Jurkat, Clone E6-1 (cell line): Measurements from ENCODE around the gene AP2A2.

Source experiments
- DNase-seq: peaks from one replicate; pipeline ENCODE4 v3.0.0-alpha.2; 2011; ENCODE audit warnings: low read depth, low spot score
- H3K4me3 ChIP-seq: 2 replicates; pipeline ENCODE4 v1.5.1; 2011; ENCODE audit warnings: mild to moderate bottlenecking, low read length, control low read depth, moderate library complexity

Gene AP2A2

DNA sequence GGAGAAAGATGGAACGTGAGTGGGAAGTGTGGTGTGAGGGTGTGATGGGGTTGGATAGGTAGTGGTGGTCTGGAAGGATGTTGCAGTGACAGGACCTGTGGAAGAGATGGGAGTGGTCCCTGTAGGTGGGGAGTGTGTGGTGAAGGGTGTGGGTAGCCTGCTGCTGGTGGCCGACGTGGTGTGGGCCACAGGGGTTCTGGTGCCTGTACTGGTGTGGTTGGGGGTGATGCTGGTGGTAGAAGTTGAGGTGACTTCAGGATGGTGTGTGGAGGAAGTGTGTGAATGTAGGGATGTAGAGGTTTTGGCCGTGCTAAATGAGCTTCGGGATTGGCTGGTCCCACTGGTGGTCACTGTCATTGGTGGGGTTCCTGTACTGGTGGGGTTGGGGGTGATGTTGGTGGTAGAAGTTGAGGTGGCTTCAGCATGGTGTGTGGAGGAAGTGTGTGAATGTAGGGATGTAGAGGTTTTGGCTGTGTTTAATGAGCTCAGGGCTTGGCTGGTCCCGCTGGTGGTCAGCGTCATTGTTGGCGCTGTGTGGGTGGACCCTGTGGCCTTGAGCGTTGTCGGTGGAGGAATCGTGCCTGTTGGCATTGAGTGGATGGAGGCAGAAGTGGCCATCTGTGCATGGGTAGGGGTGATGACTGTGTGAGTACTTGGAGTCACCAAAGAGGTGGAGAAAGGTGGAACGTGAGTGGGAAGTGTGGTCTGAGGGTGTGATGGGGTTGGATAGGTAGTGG is 91.8 kb downstream of the AP2A2 start:
- DNase-seq: no peak
- no peak overlapping the region for H3K4me3 ChIP-seq

DNA sequence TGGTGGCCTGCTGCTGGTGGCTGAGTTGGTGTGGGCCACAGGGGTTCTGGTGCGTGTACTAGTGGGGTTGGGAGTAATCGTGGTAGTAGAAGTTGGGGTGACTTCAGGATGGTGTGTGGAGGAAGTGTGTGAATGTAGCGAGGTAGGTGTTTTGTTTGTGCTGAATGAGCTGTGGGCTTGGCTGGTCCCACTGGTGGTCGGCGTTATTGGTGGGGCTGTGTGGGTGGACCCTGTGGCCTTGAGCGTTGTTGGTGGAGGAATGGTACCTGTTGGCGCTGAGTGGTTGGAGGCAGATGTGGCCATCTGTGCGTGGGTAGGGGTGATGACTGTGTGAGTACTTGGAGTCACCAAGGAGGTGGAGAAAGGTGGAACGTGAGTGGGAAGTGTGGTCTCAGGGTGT is 92.4 kb downstream of the AP2A2 start:
- no peak overlapping the region for H3K4me3 ChIP-seq
- no peak for DNase-seq

DNA sequence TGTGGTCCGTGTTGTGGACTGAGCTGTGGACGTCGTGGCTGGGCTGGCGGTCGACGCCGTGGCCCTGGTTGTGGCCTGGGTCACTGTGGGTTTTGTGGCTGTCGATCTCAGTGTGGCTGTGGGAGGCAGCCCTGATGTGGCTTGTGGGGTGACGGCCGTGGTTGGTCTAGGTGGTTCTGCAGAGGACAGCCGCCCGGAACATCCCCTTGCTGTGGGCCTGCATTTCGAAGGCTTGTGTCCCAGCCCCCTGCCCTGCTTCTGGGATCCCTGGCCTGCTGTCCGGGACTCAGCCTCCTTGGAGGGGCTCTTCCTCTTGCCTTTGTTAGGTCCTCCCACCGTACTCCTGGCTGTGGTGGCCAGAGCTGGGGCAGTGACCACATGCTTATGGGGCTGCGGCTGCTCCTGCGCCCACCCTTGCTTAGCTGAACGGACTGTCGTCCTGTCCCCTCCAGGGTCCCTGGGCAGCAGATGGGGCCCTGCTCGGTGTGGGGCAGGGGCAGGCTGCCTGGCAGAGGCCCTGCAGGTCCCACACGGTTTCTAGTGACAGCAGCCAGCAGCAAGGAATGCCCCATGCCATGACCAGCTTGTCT is 93.7 kb downstream of the AP2A2 start:
- H3K4me3 ChIP-seq: no peak overlapping the region

GRCh38 chr11:1020211-1020905 is 94.7 kb downstream of the AP2A2 start:
- H3K4me3 ChIP-seq: no peak overlapping the region
- DNase-seq: no peak

More for the DNA sequence above, 93.7 kb downstream of the AP2A2 start:
- no peak for DNase-seq

- no peak for DNase-seq
Measured at GRCh38 chr11:1022411-1022810, 96.7 kb downstream of the AP2A2 start.

GRCh38 chr11:1022908-1023810 is 97.5 kb downstream of the AP2A2 start:
- DNase-seq: no peak
- no peak overlapping the region for H3K4me3 ChIP-seq

More at GRCh38 chr11:1022411-1022810, 96.7 kb downstream of the AP2A2 start:
- H3K4me3 ChIP-seq: no peak overlapping the region

DNA sequence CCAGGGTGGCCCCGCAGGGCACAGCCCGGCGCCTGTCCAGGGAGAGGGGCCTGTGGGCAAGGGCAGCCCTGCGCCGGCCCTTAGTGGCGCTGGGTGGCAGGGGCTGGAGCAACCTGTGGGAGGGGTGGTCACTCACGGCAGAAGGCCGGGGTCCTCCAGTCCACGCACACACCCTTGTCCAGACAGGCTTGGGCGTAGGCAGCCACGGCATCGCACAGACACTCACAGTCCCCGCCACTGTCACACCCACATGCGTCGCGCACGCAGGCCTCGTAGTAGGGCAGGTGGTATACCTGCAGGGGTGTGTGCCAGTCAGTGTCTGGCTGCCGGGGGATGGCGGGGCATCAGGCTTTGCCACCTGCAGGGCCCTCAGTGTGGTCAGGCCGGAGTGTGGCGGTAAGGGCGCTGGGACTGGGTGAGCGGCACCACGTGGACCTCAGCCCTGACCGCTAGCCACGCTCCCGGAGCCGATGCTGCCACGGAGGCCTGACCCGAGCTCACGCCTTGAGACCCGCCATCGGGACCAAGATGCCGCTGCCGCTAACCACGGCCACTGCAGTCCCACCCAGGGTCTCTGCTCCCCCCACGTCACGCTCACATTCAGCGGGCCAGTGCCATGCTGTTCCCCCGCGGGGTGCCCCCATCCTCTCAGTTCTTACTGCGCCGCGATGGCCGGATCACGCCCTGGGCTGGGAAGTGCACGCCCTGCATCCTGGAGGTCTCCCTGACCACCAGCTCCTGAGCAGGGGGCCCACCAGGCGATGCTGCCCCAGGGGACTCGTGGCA is 98.3 kb downstream of the AP2A2 start:
- no peak for DNase-seq
- no peak overlapping the region for H3K4me3 ChIP-seq

DNA sequence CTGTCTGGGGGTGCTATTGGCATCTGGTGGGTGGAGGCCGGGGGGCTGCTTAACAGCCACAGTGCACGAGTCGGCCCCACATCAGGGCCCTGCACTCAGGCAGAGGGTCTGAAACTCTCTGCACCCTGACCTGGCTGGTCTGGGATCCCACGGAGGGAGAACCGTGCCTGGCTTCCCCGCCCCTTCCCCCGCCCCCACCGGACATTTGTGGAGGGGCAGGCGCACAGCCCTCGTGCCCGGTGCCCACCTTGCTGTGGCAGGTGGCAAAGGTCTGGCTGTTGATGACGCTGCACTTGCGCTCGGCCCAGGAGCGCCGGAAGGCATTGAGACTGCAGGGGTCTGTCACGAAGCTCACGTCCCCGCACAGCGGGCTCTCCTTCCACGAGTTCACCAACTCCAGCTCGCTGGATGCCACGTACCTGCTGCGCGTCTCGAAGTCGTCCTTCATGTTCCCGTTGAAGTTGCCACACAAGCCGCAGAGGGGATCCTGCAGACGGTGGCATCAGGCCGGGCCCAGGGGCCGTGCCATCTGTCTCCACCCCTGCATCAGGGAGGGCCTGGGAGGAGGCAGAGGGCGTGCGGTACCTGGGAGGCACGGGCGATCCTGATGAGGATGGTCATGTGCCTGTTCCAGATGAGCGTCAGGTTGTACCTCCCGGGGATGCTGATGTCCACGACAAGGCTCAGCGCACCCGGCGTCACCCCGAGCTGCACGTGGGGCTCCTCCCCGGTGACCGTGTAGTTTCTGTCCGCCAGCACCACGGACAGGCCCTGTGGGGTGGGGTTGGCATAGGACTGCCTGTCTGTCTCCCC is 99.1 kb downstream of the AP2A2 start:
- DNase-seq: no peak
- no peak overlapping the region for H3K4me3 ChIP-seq

DNA sequence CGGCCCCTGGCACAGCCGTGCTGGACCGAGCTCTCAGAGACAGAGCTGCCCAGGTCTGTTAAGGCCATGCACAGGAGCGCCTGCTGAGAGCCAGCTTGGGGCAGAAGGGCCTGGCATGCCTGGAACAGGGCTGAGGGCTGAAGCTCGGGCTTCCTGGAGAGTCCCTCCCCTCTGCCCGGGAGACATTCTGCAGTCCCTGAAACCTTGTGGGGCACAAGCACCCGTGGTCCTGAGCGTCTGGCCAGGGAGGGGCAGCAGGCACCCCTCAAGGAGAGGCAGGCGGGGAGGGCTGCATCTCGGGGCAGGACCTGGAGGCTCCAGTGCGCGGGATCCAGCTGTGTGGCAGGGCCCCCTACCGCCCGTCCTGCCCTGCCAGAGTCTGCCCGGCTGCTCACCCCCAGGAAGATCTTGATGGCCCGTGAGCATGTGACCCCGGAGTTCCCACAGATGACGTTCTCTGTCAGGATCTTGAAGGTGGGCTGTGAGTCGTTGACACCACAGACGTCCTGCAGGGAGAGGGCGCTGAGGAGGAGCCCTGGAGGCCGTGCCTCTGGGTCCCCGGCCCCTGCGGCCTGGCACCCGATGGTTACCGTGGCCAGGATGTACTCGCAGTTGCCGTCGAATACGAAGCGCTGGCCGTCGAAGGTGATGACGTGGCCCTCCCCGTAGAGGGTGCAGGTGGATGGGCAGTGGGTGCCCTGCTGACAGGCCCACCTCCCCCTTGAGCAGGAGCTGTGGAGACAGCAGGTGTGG is 99.9 kb downstream of the AP2A2 start:
- no peak for DNase-seq
- H3K4me3 ChIP-seq: no peak overlapping the region

DNA sequence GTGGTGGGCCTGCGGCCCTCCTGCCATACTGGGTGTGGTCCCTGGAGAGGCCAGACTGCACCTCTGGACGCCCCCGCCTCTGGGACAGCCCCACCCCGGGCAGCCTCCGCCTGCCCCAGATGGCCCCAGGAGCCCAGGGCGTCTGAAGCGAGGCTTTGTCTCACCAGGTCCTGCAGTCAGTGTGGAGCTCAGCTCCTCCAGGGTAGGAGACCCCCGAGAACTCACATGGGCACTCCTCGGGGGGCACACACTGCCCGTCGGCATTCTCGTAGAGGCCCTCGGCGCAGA is 100.4 kb downstream of the AP2A2 start:
- DNase-seq: no peak
- H3K4me3 ChIP-seq: no peak overlapping the region

GRCh38 chr11:1026641-1027482 is 101.2 kb downstream of the AP2A2 start:
- no peak for DNase-seq
- no peak overlapping the region for H3K4me3 ChIP-seq

DNA sequence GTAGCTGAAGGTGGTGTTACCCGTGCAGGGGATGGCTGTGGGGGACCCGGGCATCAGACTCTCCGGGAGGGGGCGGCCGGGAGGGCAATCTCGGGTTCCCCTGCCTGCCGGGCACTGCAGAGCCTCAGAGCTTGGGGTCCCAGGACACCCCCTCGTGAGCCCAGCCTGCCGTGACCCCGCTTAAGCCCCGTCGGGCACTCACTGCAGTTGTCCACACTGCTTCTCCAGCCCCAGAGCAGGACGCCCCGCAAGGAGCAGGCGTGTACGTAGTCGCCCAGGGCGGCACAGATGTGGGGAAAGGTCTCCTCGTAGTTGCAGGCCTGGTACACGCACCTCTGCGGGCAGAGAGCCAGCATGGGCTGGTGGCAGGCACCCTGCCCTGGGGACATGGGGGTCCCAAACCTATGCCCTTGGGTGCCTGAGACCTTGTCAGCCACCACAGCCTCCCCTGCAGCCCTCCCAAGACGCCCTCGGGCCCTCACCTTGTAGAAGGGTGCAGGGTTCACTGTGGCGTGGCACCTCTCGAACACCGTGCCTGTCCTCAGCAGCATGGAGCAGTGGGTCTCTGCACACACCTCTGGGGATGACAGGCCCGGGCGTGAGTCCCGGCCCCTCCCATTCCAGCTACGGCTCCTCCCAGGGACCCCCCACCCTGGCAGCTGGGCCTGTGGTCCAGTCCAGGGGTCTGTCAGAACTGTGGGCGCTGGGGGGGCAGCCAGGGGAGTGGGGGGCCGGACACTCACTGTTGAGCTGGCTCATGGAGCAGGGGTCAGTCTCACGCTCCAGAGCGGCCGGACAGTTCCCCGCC is 102.0 kb downstream of the AP2A2 start:
- H3K4me3 ChIP-seq: no peak overlapping the region
- DNase-seq: no peak

DNA sequence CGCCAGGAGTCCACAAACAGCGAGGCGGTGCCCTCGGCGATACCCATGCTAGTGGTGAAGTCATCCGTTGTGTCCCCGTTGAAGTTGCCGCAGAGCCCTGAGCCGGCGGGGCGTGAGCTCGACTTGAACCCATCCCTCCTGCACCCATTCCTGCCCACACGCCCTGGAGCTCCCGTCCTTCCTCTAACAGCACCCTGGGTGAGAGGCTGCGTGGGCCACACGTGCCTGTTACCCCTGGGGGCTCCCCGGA is 102.5 kb downstream of the AP2A2 start:
- H3K4me3 ChIP-seq: no peak overlapping the region
- DNase-seq: no peak

GRCh38 chr11:1028616-1029015 is 102.9 kb downstream of the AP2A2 start:
- no peak for DNase-seq
- H3K4me3 ChIP-seq: no peak overlapping the region

DNA sequence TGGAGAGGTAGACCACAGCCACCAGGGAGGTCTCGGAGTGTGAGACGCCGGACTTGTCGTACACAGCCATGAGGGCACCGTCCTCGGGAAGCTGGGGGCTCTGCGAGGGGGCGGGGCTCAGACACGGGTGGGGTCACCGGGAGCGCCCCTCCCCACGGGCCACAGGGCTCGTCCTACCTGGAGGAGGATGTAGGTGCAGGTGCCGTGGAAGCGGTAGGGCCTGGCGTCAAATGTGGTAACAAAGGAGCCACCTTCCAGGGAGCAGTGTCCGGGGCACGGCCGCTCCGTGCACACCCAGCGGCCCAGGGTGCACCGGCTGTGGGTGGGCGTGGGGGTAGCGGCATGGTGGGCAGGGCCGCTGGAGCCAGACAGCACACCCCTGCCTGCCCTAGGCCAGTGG is 103.4 kb downstream of the AP2A2 start:
- H3K4me3 ChIP-seq: no peak overlapping the region
- no peak for DNase-seq

- DNase-seq: no peak
- H3K4me3 ChIP-seq: no peak overlapping the region
Measured at GRCh38 chr11:1029654-1030053, 104.0 kb downstream of the AP2A2 start.
